Activated naive CD4-positive, alpha-beta T cell treated with Interleukin-2 at 50 U/mL for 16 hours (primary cell): Measurements from ENCODE around the gene PPP1R9A.

Experiments used
- DNase-seq: peaks from one replicate; pipeline ENCODE4 v3.0.0-alpha.2; 2020

PPP1R9A gene

DNA sequence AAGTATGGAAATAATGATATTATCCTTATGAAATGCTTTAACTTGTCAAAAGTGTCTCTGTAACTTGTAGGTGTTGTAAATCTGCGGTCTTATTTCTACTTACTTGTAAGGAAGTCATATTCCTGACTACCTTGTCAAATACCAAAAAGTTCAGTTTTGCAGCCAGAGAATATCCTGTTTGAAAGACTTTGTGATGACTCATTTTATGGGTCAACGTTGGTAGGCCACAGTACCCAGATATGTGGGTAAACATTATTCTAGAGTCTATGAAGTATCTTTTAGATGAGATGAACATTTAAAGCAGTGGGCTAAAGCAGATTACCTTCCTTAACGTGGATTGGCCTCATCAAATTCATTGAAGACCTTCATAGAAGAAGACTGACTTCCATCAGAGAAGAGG, 195.3 kb downstream of the PPP1R9A start:
- no peak for DNase-seq

- DNase-seq = no peak
Measured at GRCh38 chr7:95104739-95105138, 197.3 kb downstream of the PPP1R9A start.

DNA sequence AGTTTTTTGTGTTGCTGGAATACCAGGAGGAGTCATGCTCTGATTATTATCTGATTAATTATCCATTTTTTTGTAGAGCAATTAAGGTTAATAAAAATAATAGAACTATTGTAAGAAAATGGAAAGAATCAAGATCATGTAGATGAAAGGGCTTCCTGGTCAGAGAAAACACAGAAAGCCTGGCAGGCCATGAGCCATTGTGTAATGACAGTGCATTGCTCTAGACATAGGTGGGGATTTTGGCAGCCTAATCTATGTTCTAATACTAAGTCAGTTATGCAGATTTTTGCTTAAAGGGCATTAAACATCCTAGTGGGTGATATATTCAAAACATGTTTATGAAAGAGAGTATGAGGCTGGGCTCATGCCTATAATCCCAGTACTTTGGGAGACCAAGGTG, 198.2 kb downstream of the PPP1R9A start:
- DNase-seq = no peak

DNA sequence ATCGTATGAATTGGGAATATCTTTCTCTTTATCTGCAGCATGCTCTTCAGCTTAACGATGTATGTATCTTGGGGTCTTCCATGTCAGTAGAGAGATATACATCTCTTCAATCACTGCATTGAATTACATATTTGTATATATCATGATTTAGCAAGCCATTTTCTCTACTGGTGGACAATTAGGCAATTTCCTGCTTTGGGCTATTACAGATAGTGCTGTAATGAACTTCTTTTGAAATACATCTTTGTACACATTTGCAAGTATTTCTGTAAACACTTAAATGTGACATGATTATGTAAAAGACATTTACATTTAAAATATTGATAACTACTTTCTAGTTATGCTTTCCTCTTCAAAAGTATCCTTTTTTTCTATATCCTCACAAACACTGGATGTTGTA, 199.0 kb downstream of the PPP1R9A start:
- no peak for DNase-seq

DNA sequence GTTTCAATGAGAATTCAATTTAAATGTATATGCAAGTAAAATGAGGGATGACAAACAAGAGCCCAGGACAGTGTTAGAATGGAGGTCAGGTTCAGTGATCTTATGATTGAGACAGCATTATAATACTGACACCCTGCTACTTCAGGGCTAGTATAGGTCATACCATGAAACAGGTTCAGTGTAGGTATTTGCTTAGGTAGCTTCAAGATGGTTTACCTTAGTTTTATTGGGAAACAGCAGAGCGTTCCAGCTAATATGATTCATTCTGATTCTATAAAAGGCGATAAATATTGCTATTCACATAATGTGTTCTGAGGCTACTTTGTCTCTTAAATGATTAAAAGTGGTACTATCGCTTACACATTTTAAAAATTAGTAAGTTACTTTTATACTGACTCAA, 203.3 kb downstream of the PPP1R9A start:
- DNase-seq = no peak

- DNase-seq = no peak
Measured at GRCh38 chr7:95113590-95113989, 206.2 kb downstream of the PPP1R9A start.

GRCh38 chr7:95126053-95126709, 218.8 kb downstream of the PPP1R9A start:
- DNase-seq = no peak

- no peak for DNase-seq
Measured at GRCh38 chr7:95132500-95132899, 225.1 kb downstream of the PPP1R9A start.

- no peak for DNase-seq
Measured at GRCh38 chr7:95139922-95140321, 232.5 kb downstream of the PPP1R9A start.

DNA sequence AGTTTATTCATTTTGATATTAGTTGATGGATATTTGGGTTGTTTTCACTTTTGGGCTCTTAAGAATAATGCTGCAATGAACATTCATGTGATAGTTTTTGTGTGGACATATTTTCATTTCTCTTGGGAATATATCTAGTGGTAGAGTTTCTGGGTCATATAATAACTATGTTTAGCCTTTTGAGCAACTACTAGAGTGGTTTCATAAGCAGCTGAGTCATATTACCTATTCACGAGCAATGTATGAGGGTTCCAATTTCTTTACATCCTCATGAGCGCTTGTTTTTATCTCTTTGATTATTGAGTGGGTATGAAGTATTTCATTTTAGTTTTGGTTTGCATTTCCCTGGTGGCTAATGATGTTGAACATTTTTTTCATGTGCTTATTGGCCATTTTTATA, 234.4 kb downstream of the PPP1R9A start:
- no peak for DNase-seq

DNA sequence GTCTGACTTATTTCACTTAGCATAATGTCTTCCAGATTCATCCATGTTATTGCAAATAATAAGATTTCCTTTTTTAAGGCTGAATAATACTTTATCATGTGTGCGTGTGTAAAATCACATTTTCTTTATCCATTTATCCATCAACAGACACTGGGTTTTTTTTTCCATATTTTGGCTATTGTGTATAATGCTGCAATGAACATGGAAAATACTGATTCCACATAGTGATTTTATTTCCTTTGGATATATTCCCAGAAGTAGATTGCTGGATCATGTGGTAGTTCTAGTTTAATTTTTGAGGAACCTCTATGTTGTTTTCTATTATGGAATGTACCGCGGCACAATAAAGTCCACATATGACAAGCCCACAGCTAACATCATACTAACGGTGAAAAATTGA, 236.9 kb downstream of the PPP1R9A start:
- DNase-seq = no peak

- DNase-seq = no peak
Measured at GRCh38 chr7:95155965-95156364, 248.6 kb downstream of the PPP1R9A start.

GRCh38 chr7:95157381-95157780, 250.0 kb downstream of the PPP1R9A start:
- no peak for DNase-seq

- DNase-seq = no peak
Measured at GRCh38 chr7:95169678-95170077, 262.3 kb downstream of the PPP1R9A start.

DNA sequence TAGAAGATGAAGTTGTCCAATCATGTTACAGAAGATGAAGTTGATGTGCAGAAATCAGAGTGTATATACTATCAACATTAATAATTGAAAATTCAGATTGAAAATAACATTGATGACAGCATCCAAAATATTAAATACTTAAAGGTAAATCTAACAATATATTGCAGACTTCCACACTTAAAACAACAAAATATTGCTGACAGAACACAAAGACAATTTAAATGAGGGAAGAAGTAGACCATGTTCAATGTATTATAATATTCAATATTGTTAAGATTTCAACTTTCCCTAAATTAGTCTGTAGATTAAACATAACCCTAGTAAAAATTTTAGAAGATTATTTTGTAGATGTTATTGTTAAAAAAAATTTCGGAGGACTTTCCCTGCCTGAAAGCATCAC, 265.0 kb downstream of the PPP1R9A start:
- DNase-seq = no peak

- no peak for DNase-seq
Measured at GRCh38 chr7:95190515-95190914, 283.1 kb downstream of the PPP1R9A start.

- no peak for DNase-seq
Measured at GRCh38 chr7:95191795-95192194, 284.4 kb downstream of the PPP1R9A start.

GRCh38 chr7:95198863-95199262, 291.5 kb downstream of the PPP1R9A start:
- no peak for DNase-seq

DNA sequence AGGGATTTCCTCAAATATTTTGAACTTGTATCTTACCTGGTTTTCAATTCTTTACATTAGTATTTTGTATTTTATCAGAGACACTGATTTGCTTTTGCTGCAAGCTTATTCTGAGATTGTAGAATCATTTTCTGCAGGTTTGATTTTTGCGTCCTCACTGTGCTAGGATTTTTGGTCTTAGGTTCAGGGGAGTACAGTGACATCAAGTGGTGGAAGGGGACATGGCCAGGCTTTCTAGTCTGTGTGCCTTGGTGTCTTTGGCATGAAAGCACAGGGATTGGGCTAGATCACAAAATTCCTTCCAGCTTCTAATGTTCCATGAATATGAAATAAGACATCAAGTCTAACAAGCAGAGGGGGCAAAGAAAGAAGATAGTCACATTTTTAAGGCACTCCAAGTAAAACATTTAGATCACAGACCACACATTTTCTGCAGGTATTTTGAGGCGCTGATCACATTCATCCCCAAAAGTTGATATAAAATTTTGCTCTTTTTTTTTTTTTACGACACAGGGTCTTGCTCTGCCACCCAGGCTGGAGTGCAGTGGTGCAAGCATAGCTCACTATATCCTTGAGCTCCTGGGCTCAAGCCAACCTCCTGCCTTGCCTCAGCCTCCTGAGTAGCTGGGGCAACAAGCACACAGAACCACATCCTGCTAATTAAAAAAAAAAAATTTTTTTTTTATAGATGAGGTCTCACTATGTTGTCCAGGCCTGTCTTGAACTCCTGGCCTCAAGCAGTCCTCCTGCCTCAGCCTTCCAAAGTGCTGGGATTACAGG, 292.6 kb downstream of the PPP1R9A start:
- no peak for DNase-seq

DNA sequence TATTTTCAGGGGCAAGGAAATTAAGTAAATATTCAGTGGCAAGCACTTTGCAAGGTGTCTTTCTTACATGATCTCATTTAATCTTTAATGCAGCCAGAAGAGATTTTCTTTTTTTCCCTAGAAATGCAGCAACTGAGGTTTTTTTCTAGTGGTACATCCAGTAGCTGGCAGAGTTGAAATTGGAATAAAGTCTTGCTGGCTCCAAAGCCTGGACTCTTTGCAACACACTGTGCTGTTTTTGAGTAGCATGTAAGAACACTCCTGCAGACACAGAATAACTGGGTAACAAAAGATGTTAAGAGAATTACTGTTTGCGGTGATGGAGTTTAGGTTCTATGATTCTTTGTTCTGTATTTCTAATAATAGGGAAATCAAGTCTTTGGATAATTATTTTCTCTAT, 293.3 kb downstream of the PPP1R9A start:
- no peak for DNase-seq

DNA sequence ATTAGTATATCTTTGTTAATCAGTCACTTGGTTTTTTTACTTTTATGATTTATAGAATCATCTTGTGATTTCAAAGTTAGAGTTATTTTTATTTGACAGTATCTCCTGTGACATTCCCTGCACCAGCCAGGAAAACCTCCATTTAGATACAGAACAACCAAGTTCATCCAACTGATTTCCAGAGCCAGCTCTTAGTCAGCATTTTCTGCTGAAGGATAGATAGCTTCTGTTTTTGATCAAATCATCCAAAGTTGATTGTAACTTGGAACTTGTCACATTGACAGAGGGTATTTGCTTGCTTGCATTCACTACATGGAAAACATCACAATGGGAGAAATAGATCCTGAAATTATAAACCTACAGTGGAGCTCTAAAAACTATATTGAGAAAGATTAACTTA, 294.3 kb downstream of the PPP1R9A start:
- DNase-seq = no peak

DNA sequence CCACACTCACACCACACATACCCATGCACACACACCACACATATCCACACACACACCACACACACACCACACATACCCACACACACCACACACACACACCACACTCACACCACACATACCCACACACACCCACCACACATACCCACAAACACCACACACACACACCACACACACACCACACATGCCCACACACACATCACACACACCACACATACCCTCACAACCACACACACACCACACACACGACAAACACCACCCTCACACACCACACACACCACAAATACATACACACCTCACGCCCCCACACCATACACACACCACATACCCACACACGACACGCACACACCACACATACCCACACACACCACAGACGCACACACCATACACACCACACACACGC, 297.2 kb downstream of the PPP1R9A start:
- no peak for DNase-seq

DNA sequence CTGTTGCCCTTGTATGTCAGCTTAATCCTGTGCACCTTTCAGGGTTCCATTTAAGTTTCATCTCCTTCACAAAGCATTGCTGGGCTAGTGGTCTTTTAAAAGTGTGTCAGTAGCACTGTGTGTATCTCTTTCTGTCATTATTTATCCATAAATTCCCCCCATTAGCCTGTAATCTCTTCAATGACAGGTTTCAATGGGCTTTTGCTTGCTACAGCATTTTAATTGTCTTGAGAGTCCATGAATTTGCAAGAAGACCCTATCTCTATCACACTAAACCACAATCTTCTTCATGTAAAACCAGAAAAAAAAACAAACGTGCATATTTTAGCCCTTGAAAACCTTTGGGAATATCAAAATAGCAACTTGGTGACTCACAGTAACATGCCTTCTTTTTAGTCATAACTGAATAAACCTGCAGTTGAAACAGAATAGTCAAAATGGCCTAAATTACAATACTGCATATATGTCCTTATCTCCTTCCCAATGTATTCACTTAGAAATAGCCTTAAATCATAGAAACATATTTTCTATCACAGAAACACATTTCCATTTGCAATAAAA, 298.4 kb downstream of the PPP1R9A start:
- no peak for DNase-seq

DNA sequence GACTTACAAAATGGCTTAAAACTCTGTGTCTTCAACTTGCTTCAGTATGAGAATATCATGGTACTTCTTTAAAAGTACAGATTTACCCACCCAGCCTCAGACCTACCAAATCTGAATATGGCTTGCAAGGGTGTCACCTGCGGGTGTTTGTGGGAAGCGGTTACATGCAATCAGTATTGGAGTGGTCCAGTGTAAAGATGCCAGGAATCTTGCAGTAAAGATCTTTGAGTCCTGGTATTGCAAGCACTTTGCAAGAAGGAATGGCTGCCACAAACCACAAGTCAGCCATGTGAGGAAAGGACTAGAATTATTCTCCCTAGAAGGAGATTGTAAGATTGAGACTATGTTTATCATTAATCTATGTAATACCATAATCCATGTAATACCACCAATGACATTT, 301.9 kb downstream of the PPP1R9A start:
- DNase-seq = no peak

GRCh38 chr7:95209788-95210187, 302.4 kb downstream of the PPP1R9A start:
- no peak for DNase-seq
